ENCODE results near the gene CREB5.

The CREB5 gene

GRCh38 chr7:28556025-28556424, 143.7 kb downstream of the CREB5 start:
- no peak for DNase-seq (ENCODE audit: low spot score in 2 of 2)
- Mint-ChIP-seq H3K4me1 (no peaks in the 10 kb centered on the region), H3K36me3 (ENCODE audit: insufficient read depth) (peaks cover 3% of the 10 kb centered on the region)

GRCh38 chr7:28556671-28557070, 144.4 kb downstream of the CREB5 start:
- H3K4me3 Mint-ChIP-seq = no peak overlapping the region
- peaks cover 3% of the 10 kb centered on the region for H3K36me3 Mint-ChIP-seq (ENCODE audit: insufficient read depth)
- H3K9me3 Mint-ChIP-seq = peaks cover 10% of the 10 kb centered on the region
- no peaks in the 10 kb centered on the region for H3K4me1 Mint-ChIP-seq
- no peak overlapping the region for H3K27ac Mint-ChIP-seq (ENCODE audit: low read depth)
- peaks cover 38% of the 10 kb centered on the region for H3K27me3 Mint-ChIP-seq
- DNase-seq (ENCODE audit: low spot score in 2 of 2) (no peak), ATAC-seq (replicated peaks; ENCODE audit: extremely low read depth, poor library complexity, severe bottlenecking) (no peak)

More at GRCh38 chr7:28556025-28556424, 143.7 kb downstream of the CREB5 start:
- no peak for ATAC-seq (replicated peaks; ENCODE audit: extremely low read depth, poor library complexity, severe bottlenecking)
- Mint-ChIP-seq H3K9me3 (peaks cover 10% of the 10 kb centered on the region), H3K27me3 (peaks cover 44% of the 10 kb centered on the region), H3K4me3 (no peak overlapping the region), H3K27ac (ENCODE audit: low read depth) (no peak overlapping the region)

GRCh38 chr7:28558236-28558635, 145.9 kb downstream of the CREB5 start:
- H3K27ac Mint-ChIP-seq (ENCODE audit: low read depth) = no peak overlapping the region

GRCh38 chr7:28560767-28561166, 148.4 kb downstream of the CREB5 start:
- Mint-ChIP-seq H3K27me3 (peaks cover 34% of the 10 kb centered on the region), H3K27ac (ENCODE audit: low read depth) (no peak overlapping the region), H3K9me3 (peaks cover 10% of the 10 kb centered on the region), H3K4me3 (no peak overlapping the region), H3K4me1 (no peaks in the 10 kb centered on the region), H3K36me3 (ENCODE audit: insufficient read depth) (peaks cover 3% of the 10 kb centered on the region)
- no peak for DNase-seq (ENCODE audit: low spot score in 2 of 2)
- ATAC-seq (replicated peaks; ENCODE audit: extremely low read depth, poor library complexity, severe bottlenecking) = no peak

More at GRCh38 chr7:28558236-28558635, 145.9 kb downstream of the CREB5 start:
- peaks cover 10% of the 10 kb centered on the region for H3K9me3 Mint-ChIP-seq
- no peak overlapping the region for H3K4me3 Mint-ChIP-seq
- ATAC-seq (replicated peaks; ENCODE audit: extremely low read depth, poor library complexity, severe bottlenecking) (no peak), DNase-seq (ENCODE audit: low spot score in 2 of 2) (no peak)
- peaks cover 31% of the 10 kb centered on the region for H3K27me3 Mint-ChIP-seq
- no peaks in the 10 kb centered on the region for H3K4me1 Mint-ChIP-seq
- H3K36me3 Mint-ChIP-seq (ENCODE audit: insufficient read depth) = peaks cover 3% of the 10 kb centered on the region

- ATAC-seq (replicated peaks; ENCODE audit: extremely low read depth, poor library complexity, severe bottlenecking) (no peak), DNase-seq (ENCODE audit: low spot score in 2 of 2) (no peak)
- peaks cover 10% of the 10 kb centered on the region for H3K9me3 Mint-ChIP-seq
- H3K36me3 Mint-ChIP-seq (ENCODE audit: insufficient read depth) = peaks cover 3% of the 10 kb centered on the region
- H3K4me1 Mint-ChIP-seq = no peaks in the 10 kb centered on the region
- no peak overlapping the region for H3K4me3 Mint-ChIP-seq
- H3K27me3 Mint-ChIP-seq = peaks cover 17% of the 10 kb centered on the region
- no peak overlapping the region for H3K27ac Mint-ChIP-seq (ENCODE audit: low read depth)
Observed at GRCh38 chr7:28564033-28564432, 151.7 kb downstream of the CREB5 start.

- DNase-seq (ENCODE audit: low spot score in 2 of 2) = no peak
- no peak for ATAC-seq (replicated peaks; ENCODE audit: extremely low read depth, poor library complexity, severe bottlenecking)
- peaks cover 3% of the 10 kb centered on the region for H3K36me3 Mint-ChIP-seq (ENCODE audit: insufficient read depth)
- no peaks in the 10 kb centered on the region for H3K4me1 Mint-ChIP-seq
- peaks cover 17% of the 10 kb centered on the region for H3K27me3 Mint-ChIP-seq
- H3K4me3 Mint-ChIP-seq = no peak overlapping the region
- H3K9me3 Mint-ChIP-seq = peaks cover 8% of the 10 kb centered on the region
- no peak overlapping the region for H3K27ac Mint-ChIP-seq (ENCODE audit: low read depth)
Observed at GRCh38 chr7:28564755-28565374, 152.5 kb downstream of the CREB5 start.

- no peak for ATAC-seq (replicated peaks; ENCODE audit: extremely low read depth, poor library complexity, severe bottlenecking)
- no peak for DNase-seq (ENCODE audit: low spot score in 2 of 2)
- H3K36me3 Mint-ChIP-seq (ENCODE audit: insufficient read depth) = no peaks in the 10 kb centered on the region
- H3K4me1 Mint-ChIP-seq = no peaks in the 10 kb centered on the region
- H3K27me3 Mint-ChIP-seq = peaks cover 26% of the 10 kb centered on the region
- H3K9me3 Mint-ChIP-seq = no peaks in the 10 kb centered on the region
- H3K27ac Mint-ChIP-seq (ENCODE audit: low read depth) = no peak overlapping the region
- H3K4me3 Mint-ChIP-seq = no peak overlapping the region
Observed at GRCh38 chr7:28565980-28566379, 153.7 kb downstream of the CREB5 start.

DNA sequence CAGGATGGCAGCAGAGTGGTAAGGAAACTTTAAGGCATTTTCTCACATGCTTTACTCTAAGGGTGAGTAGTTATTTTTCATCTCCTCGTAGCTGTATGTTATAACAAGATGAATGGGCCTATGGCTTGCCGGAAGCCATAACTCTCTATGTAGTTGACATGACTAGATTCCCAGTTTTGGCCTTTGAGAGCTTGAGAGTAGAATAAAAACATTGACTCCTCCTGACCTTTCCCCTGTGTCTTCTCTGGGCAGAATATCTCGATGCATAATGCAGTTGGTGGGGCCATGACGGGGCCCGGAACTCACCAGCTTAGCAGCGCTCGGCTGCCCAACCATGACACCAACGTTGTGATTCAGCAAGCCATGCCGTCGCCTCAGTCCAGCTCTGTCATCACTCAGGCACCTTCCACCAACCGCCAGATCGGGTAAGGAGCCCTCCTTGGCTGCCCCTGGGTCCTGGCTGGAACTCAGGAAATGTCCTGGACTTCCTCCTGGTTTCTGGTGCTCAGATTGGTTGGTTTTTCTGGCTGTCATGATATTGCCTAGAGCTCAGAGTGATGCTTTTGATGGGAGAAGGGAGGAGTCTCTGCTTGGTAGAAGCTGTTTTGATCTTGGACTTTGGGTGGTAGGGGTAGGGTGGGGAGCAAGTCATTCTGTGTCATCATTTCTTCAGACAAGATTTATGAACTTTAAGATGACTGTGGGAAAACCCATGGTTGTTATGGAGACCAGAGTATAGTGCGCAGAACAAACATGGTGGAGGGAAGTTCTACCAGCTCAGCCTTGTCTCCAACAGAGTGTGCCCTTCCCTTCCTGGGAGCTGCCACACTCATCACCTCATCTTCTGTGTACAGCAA, 158.0 kb downstream of the CREB5 start:
- peaks cover 37% of the 10 kb centered on the region for H3K27me3 Mint-ChIP-seq
- H3K36me3 Mint-ChIP-seq (ENCODE audit: insufficient read depth) = no peaks in the 10 kb centered on the region
- ATAC-seq (replicated peaks; ENCODE audit: extremely low read depth, poor library complexity, severe bottlenecking) (no peak), DNase-seq (ENCODE audit: low spot score in 2 of 2) (no peak)
- H3K4me3 Mint-ChIP-seq = no peak overlapping the region
- no peak overlapping the region for H3K27ac Mint-ChIP-seq (ENCODE audit: low read depth)
- H3K4me1 Mint-ChIP-seq = no peaks in the 10 kb centered on the region
- H3K9me3 Mint-ChIP-seq = no peaks in the 10 kb centered on the region

DNA sequence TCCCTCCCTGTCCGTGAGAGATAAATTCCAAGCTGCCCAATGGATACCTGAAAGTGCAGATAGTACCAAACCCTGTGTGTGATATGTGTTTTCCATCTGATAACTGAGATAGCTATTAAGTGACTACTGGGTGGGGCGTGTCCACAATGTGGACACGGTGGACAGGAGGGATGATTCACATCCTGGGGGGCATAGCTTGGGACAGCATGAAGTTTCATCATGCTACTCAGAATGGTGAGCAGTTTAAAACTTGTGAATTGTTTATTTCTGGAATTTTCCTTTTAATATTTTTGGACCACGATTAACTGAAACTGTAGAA, 158.6 kb downstream of the CREB5 start:
- Mint-ChIP-seq H3K27ac (ENCODE audit: low read depth) (no peak overlapping the region), H3K4me3 (no peak overlapping the region), H3K27me3 (peaks cover 43% of the 10 kb centered on the region), H3K36me3 (ENCODE audit: insufficient read depth) (no peaks in the 10 kb centered on the region), H3K9me3 (no peaks in the 10 kb centered on the region), H3K4me1 (no peaks in the 10 kb centered on the region)
- ATAC-seq (replicated peaks; ENCODE audit: extremely low read depth, poor library complexity, severe bottlenecking) (no peak), DNase-seq (ENCODE audit: low spot score in 2 of 2) (no peak)

DNA sequence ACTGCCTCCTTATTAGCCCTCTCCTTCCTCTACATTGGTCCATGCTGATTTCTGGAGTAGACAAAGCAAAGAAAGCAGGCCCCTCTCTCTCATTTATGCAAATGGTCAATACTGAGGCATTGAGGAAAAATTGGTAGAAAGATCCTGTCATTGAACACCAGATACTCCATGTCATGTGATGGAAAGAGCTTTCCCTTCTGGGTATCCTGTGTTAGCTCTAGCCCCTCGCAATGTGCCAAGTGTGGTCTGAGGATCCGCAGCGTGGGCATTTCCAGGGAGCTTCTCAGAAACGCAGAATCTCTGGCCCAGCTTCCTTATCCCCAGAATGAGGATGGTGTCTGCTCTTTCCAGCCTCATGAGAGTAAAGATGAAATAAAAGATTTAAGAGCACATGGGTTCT, 159.1 kb downstream of the CREB5 start:
- no peaks in the 10 kb centered on the region for H3K9me3 Mint-ChIP-seq
- H3K36me3 Mint-ChIP-seq (ENCODE audit: insufficient read depth) = no peaks in the 10 kb centered on the region
- no peak overlapping the region for H3K27ac Mint-ChIP-seq (ENCODE audit: low read depth)
- DNase-seq (ENCODE audit: low spot score in 2 of 2) = no peak
- H3K4me3 Mint-ChIP-seq = no peak overlapping the region
- ATAC-seq (replicated peaks; ENCODE audit: extremely low read depth, poor library complexity, severe bottlenecking) = no peak
- peaks cover 48% of the 10 kb centered on the region for H3K27me3 Mint-ChIP-seq
- H3K4me1 Mint-ChIP-seq = no peaks in the 10 kb centered on the region

- no peak overlapping the region for H3K4me3 Mint-ChIP-seq
- H3K36me3 Mint-ChIP-seq (ENCODE audit: insufficient read depth) = no peaks in the 10 kb centered on the region
- no peaks in the 10 kb centered on the region for H3K9me3 Mint-ChIP-seq
- no peak overlapping the region for H3K27ac Mint-ChIP-seq (ENCODE audit: low read depth)
- no peaks in the 10 kb centered on the region for H3K4me1 Mint-ChIP-seq
- peaks cover 48% of the 10 kb centered on the region for H3K27me3 Mint-ChIP-seq
- ATAC-seq (replicated peaks; ENCODE audit: extremely low read depth, poor library complexity, severe bottlenecking) (no peak), DNase-seq (ENCODE audit: low spot score in 2 of 2) (no peak)
Observed at GRCh38 chr7:28572321-28573058, 160.2 kb downstream of the CREB5 start.

DNA sequence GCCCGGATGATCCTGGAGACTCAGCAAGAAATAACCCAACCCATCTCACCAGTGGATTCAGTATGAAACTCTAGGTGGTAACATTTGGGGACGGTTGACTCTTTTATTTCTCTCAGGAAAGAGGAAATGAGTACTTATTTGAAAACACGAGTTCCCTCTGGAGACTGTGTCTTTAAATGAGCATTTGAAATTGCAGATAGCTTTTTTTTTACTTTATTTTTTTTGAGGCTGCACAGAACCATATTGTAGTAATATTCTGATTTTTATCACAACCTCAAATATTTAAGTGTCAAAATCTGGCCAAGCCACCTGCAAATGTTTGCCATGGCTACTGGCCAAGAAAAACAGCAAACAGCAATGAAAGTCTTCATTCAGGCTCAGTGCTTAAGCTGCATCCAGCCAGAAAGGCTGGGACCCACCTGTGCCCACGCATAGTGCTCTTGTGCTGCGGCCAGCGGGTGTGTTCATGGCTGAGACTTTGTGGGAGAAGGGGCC, 160.8 kb downstream of the CREB5 start:
- Mint-ChIP-seq H3K9me3 (no peaks in the 10 kb centered on the region), H3K4me3 (no peak overlapping the region), H3K27me3 (peaks cover 48% of the 10 kb centered on the region), H3K36me3 (ENCODE audit: insufficient read depth) (no peaks in the 10 kb centered on the region), H3K4me1 (no peaks in the 10 kb centered on the region), H3K27ac (ENCODE audit: low read depth) (no peak overlapping the region)
- no peak for ATAC-seq (replicated peaks; ENCODE audit: extremely low read depth, poor library complexity, severe bottlenecking)
- no peak for DNase-seq (ENCODE audit: low spot score in 2 of 2)

Data from central memory CD8-positive, alpha-beta T cell (primary cell).